Right cardiac atrium (tissue), 5 donors: Measurements from ENCODE around the gene ZNF69. TPM values are rescaled to one million over a fixed set of nuclear protein-coding genes. Genes with fewer than 3 reads are reported as not detected.

Experiments
- polyA plus RNA-seq: library from polyadenylated mRNA; stranded (reverse); fragments of 200-250 nt; gene quantifications from one replicate; pipeline ENCODE4 v1.2.3, GENCODE V29; 2013
- total RNA-seq, 4 donors: library from RNA; stranded (reverse); fragmentation: NEBNext Ultra II Directional; extraction: Animal tissue kit (Norgen Biotek cat#: 25700); gene quantifications; one replicate each; pipeline ENCODE4 v1.2.1, GENCODE V29; 2021
- donor health status: healthy with polysubstance abuse.
- donor health status: DM: no; HTN: yes; CAD: no.
- donor health status: DM: no; HTN: no; CAD: no.
- donor health status: DM: no; HTN: yes; CAD: no; lungs with severe emphysema.
- donor health status: DM: yes; HTN: yes; CAD: no.

The ZNF69 gene
- total and polyA plus RNA-seq, 5 donors = 3.8 to 6.1 (median 5.6) TPM

Other genes starting within 250 kb of the ZNF69 start
- gene ZNF823, start 148.8 kb upstream of the ZNF69 start, total RNA-seq = 1 to 10 TPM; 2.6 to 6.0 (median 4.5) TPM
- gene ZNF823, start 148.8 kb upstream of the ZNF69 start, polyA plus RNA-seq = 2.2 TPM
- gene ZNF441, start 120.8 kb upstream of the ZNF69 start, total RNA-seq = 1 to 10 TPM; 5.6 to 6.8 (median 6.7) TPM
- 3.0 TPM for gene ZNF441, start 120.8 kb upstream of the ZNF69 start, polyA plus RNA-seq
- gene ZNF491, start 89.3 kb upstream of the ZNF69 start, total RNA-seq = 1 to 10 TPM; 3.1 to 3.8 (median 3.4) TPM
- gene ZNF491, start 89.3 kb upstream of the ZNF69 start, polyA plus RNA-seq = 2.2 TPM
- gene ZNF440, start 73.5 kb upstream of the ZNF69 start, total RNA-seq = 1 to 10 TPM; 4.9 to 7.5 (median 6.2) TPM
- 4.0 TPM for gene ZNF440, start 73.5 kb upstream of the ZNF69 start, polyA plus RNA-seq
- gene ZNF439, start 39.1 kb upstream of the ZNF69 start, total RNA-seq = 1 to 10 TPM; 4.7 to 5.5 (median 5.4) TPM
- 4.7 TPM for gene ZNF439, start 39.1 kb upstream of the ZNF69 start, polyA plus RNA-seq
- gene ZNF700, start 37.3 kb downstream of the ZNF69 start, total RNA-seq = 1 to 10 TPM; 4.6 to 6.2 (median 5.1) TPM
- 3.3 TPM for gene ZNF700, start 37.3 kb downstream of the ZNF69 start, polyA plus RNA-seq
- gene ZNF763, start 77.3 kb downstream of the ZNF69 start, total RNA-seq = 1 to 10 TPM; 1.8 to 5.9 (median 3.7) TPM
- gene ZNF763, start 77.3 kb downstream of the ZNF69 start, polyA plus RNA-seq = 2.8 TPM
- 1 to 10 TPM; 3.5 to 5.0 (median 3.9) TPM for gene ZNF433, start 147.9 kb downstream of the ZNF69 start, total RNA-seq
- gene ZNF433, start 147.9 kb downstream of the ZNF69 start, polyA plus RNA-seq = 4.0 TPM
- gene ZNF878, start 165.2 kb downstream of the ZNF69 start, total RNA-seq = under 1 TPM in 2 of 4 donors, not detected in 2; 0.20 to 0.38 TPM
- gene ZNF878, start 165.2 kb downstream of the ZNF69 start, polyA plus RNA-seq = 0.23 TPM
- 10 to 100 TPM in 3 of 4 donors, 1 to 10 TPM in 1; 9.6 to 14.7 (median 13.6) TPM for gene ZNF844, start 176.9 kb downstream of the ZNF69 start, total RNA-seq
- 5.6 TPM for gene ZNF844, start 176.9 kb downstream of the ZNF69 start, polyA plus RNA-seq